Transverse colon (tissue), 4 donors: ENCODE measurements around the gene GID8. TPM values are rescaled to one million over a fixed set of nuclear protein-coding genes. Genes with fewer than 3 reads are reported as not detected.
A peak's percentile ranks its signal among the peaks of the same experiment; 100 is the strongest.

Experiments
- DNase-seq: peaks from one replicate; pipeline ENCODE4 v3.0.0-alpha.2; 2019
- H3K27ac ChIP-seq, 4 donors: fragments of 200-600 bp; sonication (generic); 2 replicates each; pipeline ENCODE4 v1.5.1; 2016 to 2018; ENCODE audit warnings: inconsistent platforms in 4 of 4
- H3K27me3 ChIP-seq: fragments of 200-600 bp; sonication (generic); 2 replicates; pipeline ENCODE4 v1.5.1; 2017; ENCODE audit warnings: inconsistent platforms
- H3K36me3 ChIP-seq, 4 donors: fragments of 200-600 bp; sonication (generic); 2 replicates each; pipeline ENCODE4 v1.5.1; 2017 to 2019; ENCODE audit warnings: inconsistent platforms in 4 of 4
- H3K4me1 ChIP-seq, 4 donors: fragments of 200-600 bp; sonication (generic); 2 replicates each; pipeline ENCODE4 v1.5.1; 2017 to 2020; ENCODE audit warnings: inconsistent platforms in 4 of 4
- H3K4me3 ChIP-seq, 4 donors: fragments of 200-600 bp; sonication (generic); 1 replicate in 1 of 4; 2 replicates in 3 of 4; pipeline versions ENCODE4 v1.5.1 to v1.6.1; 2017 to 2019; ENCODE audit warnings: inconsistent platforms in 4 of 4
- H3K9me3 ChIP-seq, 2 donors: fragments of 200-600 bp; sonication (generic); 2 replicates each; pipeline ENCODE4 v1.5.1; 2017 to 2019; ENCODE audit warnings: inconsistent platforms in 2 of 2
- EP300 ChIP-seq: sonication (generic); formaldehyde crosslinking; IDR thresholded peaks from one replicate; pipeline ENCODE4 v1.6.1; 2017; ENCODE audit warnings: antibody characterized with exemption, low read depth
- POLR2A ChIP-seq: fragments of 450-650 bp; IDR thresholded peaks from one replicate; pipeline ENCODE4 v1.6.1; 2016; ENCODE audit warnings: antibody characterized with exemption, mild to moderate bottlenecking, moderate library complexity
- POLR2AphosphoS5 ChIP-seq, 3 donors: sonication (generic); formaldehyde crosslinking; IDR thresholded peaks; one replicate each; pipeline ENCODE4 v1.6.1; 2016; ENCODE audit warnings: antibody characterized with exemption in 3 of 3
- WGBS, 2 donors: methylation state at CpG; one replicate each; pipeline ENCODE4 v1.1.5; 2018; ENCODE audit warnings: low coverage in 1 of 2; 5-methylcytosine and 5-hydroxymethylcytosine counted together
- in situ Hi-C, 4 donors: fragments of 200-750 bp; cut with MboI; loops; one replicate each; pipeline versions ENCODE4 v1.15.0 to v1.15.1; 2017; ENCODE audit warnings: low sequenced_read_pairs in 3 of 4, low pct_ligation_motif_present in 1 of 4, low pct_unique_long_range_greater_than_20kb in 1 of 4
- intact Hi-C: fragments of 100-400 bp; cut with DNase I; formaldehyde crosslinking; loops from one replicate; pipeline ENCODE4 v1.15.1; 2023; ENCODE audit warnings: low total_unique reads
- total RNA-seq, 4 donors: library from RNA; depleted of rRNA; stranded (reverse); fragments of >200 nt; gene quantifications; one replicate each; pipeline ENCODE4 v1.1.0, GENCODE V29; 2016
- TF ChIP-seq, protein P1 (sequence below), 5 experiments: fragments of 200-600 bp in 3 of 5; fragments of 450-650 bp in 2 of 5; sonication (generic) in 3 of 5; IDR thresholded peaks; 1 replicate in 2 of 5; 2 replicates in 3 of 5; pipeline ENCODE4 v1.5.1; 2016 to 2017; ENCODE audit warnings: antibody characterized with exemption in 5 of 5, inconsistent platforms in 3 of 5, mild to moderate bottlenecking in 2 of 5, moderate library complexity in 1 of 5

GID8 gene
- total RNA-seq, 4 donors from 2014 or later = 29.5 to 34.1 (median 31.7) TPM

- peaks cover 0 to under 1% (median 0%) of the 10 kb centered on the region in 4 donors for H3K36me3 ChIP-seq
- TF ChIP-seq, protein P1, sequence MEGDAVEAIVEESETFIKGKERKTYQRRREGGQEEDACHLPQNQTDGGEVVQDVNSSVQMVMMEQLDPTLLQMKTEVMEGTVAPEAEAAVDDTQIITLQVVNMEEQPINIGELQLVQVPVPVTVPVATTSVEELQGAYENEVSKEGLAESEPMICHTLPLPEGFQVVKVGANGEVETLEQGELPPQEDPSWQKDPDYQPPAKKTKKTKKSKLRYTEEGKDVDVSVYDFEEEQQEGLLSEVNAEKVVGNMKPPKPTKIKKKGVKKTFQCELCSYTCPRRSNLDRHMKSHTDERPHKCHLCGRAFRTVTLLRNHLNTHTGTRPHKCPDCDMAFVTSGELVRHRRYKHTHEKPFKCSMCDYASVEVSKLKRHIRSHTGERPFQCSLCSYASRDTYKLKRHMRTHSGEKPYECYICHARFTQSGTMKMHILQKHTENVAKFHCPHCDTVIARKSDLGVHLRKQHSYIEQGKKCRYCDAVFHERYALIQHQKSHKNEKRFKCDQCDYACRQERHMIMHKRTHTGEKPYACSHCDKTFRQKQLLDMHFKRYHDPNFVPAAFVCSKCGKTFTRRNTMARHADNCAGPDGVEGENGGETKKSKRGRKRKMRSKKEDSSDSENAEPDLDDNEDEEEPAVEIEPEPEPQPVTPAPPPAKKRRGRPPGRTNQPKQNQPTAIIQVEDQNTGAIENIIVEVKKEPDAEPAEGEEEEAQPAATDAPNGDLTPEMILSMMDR (IDR thresholded peaks at IDR 0.05) = no peak
- TF ChIP-seq EP300 (no peak), POLR2AphosphoS5 (IDR thresholded peaks at IDR 0.05) (no peak), POLR2A (no peak)
- in situ Hi-C loops = no loop called here
- no peaks in the 10 kb centered on the region for H3K27me3 ChIP-seq
- peaks cover 54 to 91% (median 76%) of the 10 kb centered on the region in 4 donors for H3K4me1 ChIP-seq
- no peaks in the 10 kb centered on the region for H3K9me3 ChIP-seq
- intact Hi-C loops = no loop called here
- no peak overlapping the region for H3K27ac ChIP-seq
- 66% methylated on average over 3 of the region's 3 CpGs; no CpG with 5 or more reads in 1 of the 2 donors for WGBS, 2 donors
- DNase-seq = no peak
- H3K4me3 ChIP-seq = no peak overlapping the region
These were observed 20.2 kb upstream of the GID8 start for GRCh38 chr20:62917720-62918119.

- no peaks in the 10 kb centered on the region for H3K9me3 ChIP-seq
- H3K27me3 ChIP-seq = no peaks in the 10 kb centered on the region
- DNase-seq = no peak
- H3K4me3 ChIP-seq = no peak overlapping the region
- TF ChIP-seq POLR2A = no peak
- no peak for TF ChIP-seq POLR2AphosphoS5 (IDR thresholded peaks at IDR 0.05)
- TF ChIP-seq, protein P1 (IDR thresholded peaks at IDR 0.05) = no peak
- TF ChIP-seq EP300 = no peak
- no peak overlapping the region for H3K27ac ChIP-seq
- intact Hi-C loops = no loop called here
- H3K36me3 ChIP-seq = no peaks in the 10 kb centered on the region
- 20 to 41% methylated on average over 1 to 3 of the region's 3 CpGs for WGBS, 2 donors
- in situ Hi-C loops = no loop called here
- H3K4me1 ChIP-seq = peaks cover 59 to 94% (median 80%) of the 10 kb centered on the region in 4 donors
These were observed 19.8 kb upstream of the GID8 start for GRCh38 chr20:62918147-62918546.

GRCh38 chr20:62918831-62919230 lies 19.1 kb upstream of the GID8 start:
- in situ Hi-C loops = no loop called here
- intact Hi-C loops = no loop called here
- peaks cover 65 to 94% (median 87%) of the 10 kb centered on the region in 4 donors for H3K4me1 ChIP-seq
- H3K27ac ChIP-seq = no peak overlapping the region
- H3K36me3 ChIP-seq = no peaks in the 10 kb centered on the region
- H3K9me3 ChIP-seq = no peaks in the 10 kb centered on the region
- TF ChIP-seq, protein P1 (IDR thresholded peaks at IDR 0.05) = no peak
- no peak for TF ChIP-seq POLR2AphosphoS5 (IDR thresholded peaks at IDR 0.05)
- no peak for TF ChIP-seq EP300
- no peak for TF ChIP-seq POLR2A
- no peak overlapping the region for H3K4me3 ChIP-seq
- 54 to 63% methylated on average over 5 to 6 of the region's 6 CpGs for WGBS, 2 donors
- H3K27me3 ChIP-seq = no peaks in the 10 kb centered on the region
- DNase-seq = no peak

GRCh38 chr20:62920039-62920645 lies 17.8 kb upstream of the GID8 start:
- WGBS, 2 donors = 57 to 79% methylated on average over 4 to 10 of the region's 10 CpGs
- Histone ChIP-seq H3K9me3 (no peaks in the 10 kb centered on the region), H3K27me3 (no peaks in the 10 kb centered on the region), H3K27ac (peak overlapping the region in 1 of 4 donors; percentile 30), H3K4me3 (no peak overlapping the region), H3K4me1 (peaks cover 71 to 94% (median 93%) of the 10 kb centered on the region in 4 donors), H3K36me3 (no peaks in the 10 kb centered on the region)
- in situ Hi-C loops = no loop called here
- TF ChIP-seq, protein P1 (IDR thresholded peaks at IDR 0.05) = no peak
- no peak for TF ChIP-seq POLR2A
- TF ChIP-seq POLR2AphosphoS5 (IDR thresholded peaks at IDR 0.05) = no peak
- TF ChIP-seq EP300 = no peak
- intact Hi-C loops = no loop called here
- DNase-seq = no peak
